Colonic mucosa (tissue), 4 donors: ENCODE measurements around the gene TGM6. TPM values are rescaled to one million over a fixed set of nuclear protein-coding genes. Genes with fewer than 3 reads are reported as not detected.

Experiments used
- DNase-seq: peaks from one replicate; pipeline ENCODE4 v3.0.0-alpha.2; 2020
- H3K27ac ChIP-seq: fragments of 200-600 bp; one replicate; pipeline ENCODE4 v1.8.0; 2021
- H3K27me3 ChIP-seq: fragments of 200-600 bp; one replicate; pipeline ENCODE4 v1.8.0; 2021
- H3K36me3 ChIP-seq: fragments of 200-600 bp; one replicate; pipeline ENCODE4 v1.8.0; 2021
- H3K4me1 ChIP-seq: fragments of 200-600 bp; one replicate; pipeline ENCODE4 v1.8.0; 2021; ENCODE audit warnings: mild to moderate bottlenecking
- H3K4me3 ChIP-seq: fragments of 200-600 bp; one replicate; pipeline ENCODE4 v1.8.0; 2021
- H3K9ac ChIP-seq, 2 donors: one replicate each; pipeline ENCODE4 v1.7.0; 2013; ENCODE audit warnings: control low read depth in 2 of 2, low read depth in 2 of 2, low read length in 2 of 2
- H3K9me3 ChIP-seq: fragments of 200-600 bp; one replicate; pipeline ENCODE4 v1.8.0; 2021
- intact Hi-C: fragments of 100-400 bp; cut with DNase I; formaldehyde crosslinking; loops from one replicate; pipeline ENCODE4 v1.14.1; 2022
- total RNA-seq, 2 donors: library from RNA; stranded (reverse); fragmentation: NEBNext Ultra II Directional in 1 of 2; extraction: Animal tissue kit (Norgen Biotek cat#: 25700) in 1 of 2; gene quantifications; one replicate each; pipeline ENCODE4 v1.2.1, GENCODE V29; 2021
- TF ChIP-seq, protein P1 (sequence below): fragments of 200-600 bp; IDR thresholded peaks from one replicate; pipeline ENCODE4 v1.8.0; 2022; ENCODE audit warnings: antibody characterized with exemption, mild to moderate bottlenecking
- donor health status: healthy.
- donor health status: DM: no; HTN: no; CAD: no.
- donor health status: DM: no; HTN: no; CAD: no.

TGM6 gene
- total RNA-seq, 2 donors from 2014 or later: not detected

DNA sequence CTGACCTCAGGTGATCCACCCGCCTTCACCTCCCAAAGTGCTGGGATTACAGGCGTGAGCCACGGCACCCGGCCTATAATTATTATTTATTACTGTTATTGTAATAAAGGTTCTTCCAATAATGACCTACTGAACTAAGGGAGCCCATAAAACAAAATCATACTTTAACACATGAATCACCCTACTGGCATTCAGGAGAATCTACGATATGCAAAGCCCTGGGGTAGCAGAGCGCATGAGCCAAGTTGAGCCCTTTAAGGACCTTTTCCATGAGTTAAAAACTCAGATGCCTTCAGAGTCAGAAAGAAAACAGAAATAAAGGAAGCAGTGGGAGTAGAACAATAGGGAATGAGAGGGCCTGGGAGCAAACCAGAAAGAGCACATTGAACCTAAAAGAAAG lies 48.4 kb downstream of the TGM6 start:
- H3K9ac ChIP-seq: no peak overlapping the region
- H3K27ac ChIP-seq: no peak overlapping the region
- no peaks in the 10 kb centered on the region for H3K9me3 ChIP-seq
- H3K4me3 ChIP-seq: no peak overlapping the region
- H3K4me1 ChIP-seq: no peaks in the 10 kb centered on the region
- DNase-seq: no peak
- intact Hi-C loops: no loop called here
- H3K27me3 ChIP-seq: no peaks in the 10 kb centered on the region
- TF ChIP-seq, protein P1, sequence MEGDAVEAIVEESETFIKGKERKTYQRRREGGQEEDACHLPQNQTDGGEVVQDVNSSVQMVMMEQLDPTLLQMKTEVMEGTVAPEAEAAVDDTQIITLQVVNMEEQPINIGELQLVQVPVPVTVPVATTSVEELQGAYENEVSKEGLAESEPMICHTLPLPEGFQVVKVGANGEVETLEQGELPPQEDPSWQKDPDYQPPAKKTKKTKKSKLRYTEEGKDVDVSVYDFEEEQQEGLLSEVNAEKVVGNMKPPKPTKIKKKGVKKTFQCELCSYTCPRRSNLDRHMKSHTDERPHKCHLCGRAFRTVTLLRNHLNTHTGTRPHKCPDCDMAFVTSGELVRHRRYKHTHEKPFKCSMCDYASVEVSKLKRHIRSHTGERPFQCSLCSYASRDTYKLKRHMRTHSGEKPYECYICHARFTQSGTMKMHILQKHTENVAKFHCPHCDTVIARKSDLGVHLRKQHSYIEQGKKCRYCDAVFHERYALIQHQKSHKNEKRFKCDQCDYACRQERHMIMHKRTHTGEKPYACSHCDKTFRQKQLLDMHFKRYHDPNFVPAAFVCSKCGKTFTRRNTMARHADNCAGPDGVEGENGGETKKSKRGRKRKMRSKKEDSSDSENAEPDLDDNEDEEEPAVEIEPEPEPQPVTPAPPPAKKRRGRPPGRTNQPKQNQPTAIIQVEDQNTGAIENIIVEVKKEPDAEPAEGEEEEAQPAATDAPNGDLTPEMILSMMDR: no peak
- no peaks in the 10 kb centered on the region for H3K36me3 ChIP-seq

DNA sequence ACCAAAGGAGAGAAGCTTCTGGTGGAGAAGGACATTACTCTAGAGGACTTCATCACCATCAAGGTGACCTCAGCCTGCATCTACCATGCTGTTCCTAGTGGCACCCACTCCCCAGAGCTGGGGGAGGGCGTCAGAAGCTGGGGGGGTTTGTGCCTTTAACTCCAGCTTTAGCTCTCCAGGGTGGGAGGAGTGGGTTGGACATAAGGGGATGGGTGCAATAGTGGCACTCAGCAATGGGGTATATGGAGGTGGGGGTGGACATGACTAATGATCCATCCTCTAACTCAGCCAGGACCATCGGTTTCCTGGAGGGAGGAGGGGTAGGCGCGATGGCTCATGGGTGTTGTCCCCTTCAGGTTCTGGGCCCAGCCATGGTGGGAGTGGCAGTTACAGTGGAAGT lies 49.8 kb downstream of the TGM6 start:
- no peak for DNase-seq
- H3K4me3 ChIP-seq: no peak overlapping the region
- intact Hi-C loops: no loop called here
- no peaks in the 10 kb centered on the region for H3K36me3 ChIP-seq
- no peak overlapping the region for H3K9ac ChIP-seq
- no peaks in the 10 kb centered on the region for H3K9me3 ChIP-seq
- TF ChIP-seq, protein P1: no peak
- H3K4me1 ChIP-seq: no peaks in the 10 kb centered on the region
- no peaks in the 10 kb centered on the region for H3K27me3 ChIP-seq
- H3K27ac ChIP-seq: no peak overlapping the region

DNA sequence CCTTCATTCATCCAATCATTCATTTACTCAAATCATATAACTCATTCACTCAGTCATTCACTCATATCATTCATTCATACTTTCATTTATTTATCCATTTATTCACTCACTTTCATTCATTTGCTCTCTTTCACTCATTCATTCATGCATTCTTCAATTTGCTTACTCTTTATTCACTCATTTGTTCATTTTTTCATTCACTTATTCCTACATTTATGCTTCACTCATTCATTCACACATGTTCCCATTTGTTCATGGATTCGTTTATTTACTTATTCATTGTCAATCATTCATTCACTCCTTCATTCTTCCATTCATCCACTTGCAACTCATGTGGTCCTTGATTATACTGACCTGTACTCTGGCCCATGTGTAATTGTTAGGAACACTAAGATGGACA lies 50.5 kb downstream of the TGM6 start:
- H3K9me3 ChIP-seq: no peaks in the 10 kb centered on the region
- H3K36me3 ChIP-seq: no peaks in the 10 kb centered on the region
- TF ChIP-seq, protein P1: no peak
- no peak for DNase-seq
- intact Hi-C loops: no loop called here
- no peak overlapping the region for H3K9ac ChIP-seq
- H3K27me3 ChIP-seq: no peaks in the 10 kb centered on the region
- no peak overlapping the region for H3K4me3 ChIP-seq
- H3K4me1 ChIP-seq: no peaks in the 10 kb centered on the region
- H3K27ac ChIP-seq: no peak overlapping the region

DNA sequence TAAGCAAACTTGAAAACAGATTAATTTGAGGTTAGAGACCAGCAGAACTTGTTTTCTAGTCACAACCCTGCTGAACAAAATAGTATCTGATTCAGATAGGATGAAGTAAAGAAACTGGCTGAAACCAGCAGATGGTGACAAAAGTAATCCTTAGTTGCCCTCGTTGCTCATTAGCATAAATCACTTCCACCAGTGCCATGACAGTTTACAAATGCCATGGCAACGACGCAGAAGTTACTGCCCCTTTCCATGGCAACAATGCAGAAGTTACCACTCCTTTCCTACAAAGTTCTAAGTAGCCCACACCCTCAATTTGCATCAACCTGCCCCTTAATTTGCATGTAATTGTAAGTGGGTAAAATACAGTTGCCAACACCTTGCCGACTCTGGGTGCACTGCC lies 66.1 kb downstream of the TGM6 start:
- intact Hi-C loops: no loop called here

DNA sequence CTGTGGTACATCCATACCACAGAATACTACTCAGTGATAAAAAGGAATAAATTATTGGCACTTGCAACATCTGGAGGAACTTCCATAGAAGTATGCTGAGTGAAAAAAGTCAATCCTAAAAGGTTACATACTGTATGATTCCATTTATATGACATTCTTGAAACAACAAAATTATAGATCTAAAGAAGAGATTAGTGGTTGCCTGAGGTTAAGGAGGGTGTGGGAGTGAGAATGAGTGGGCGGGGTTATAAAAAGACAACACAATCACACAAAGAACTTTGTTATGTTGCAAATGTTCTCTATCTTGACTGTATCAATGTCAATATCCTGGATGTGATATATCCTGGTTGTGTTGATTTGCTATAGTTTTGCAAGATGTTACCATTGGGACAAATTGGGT lies 68.7 kb downstream of the TGM6 start:
- no peaks in the 10 kb centered on the region for H3K36me3 ChIP-seq
- no peak overlapping the region for H3K4me3 ChIP-seq
- H3K27ac ChIP-seq: no peak overlapping the region
- intact Hi-C loops: no loop called here
- no peak overlapping the region for H3K9ac ChIP-seq
- no peaks in the 10 kb centered on the region for H3K9me3 ChIP-seq
- TF ChIP-seq, protein P1: no peak
- no peaks in the 10 kb centered on the region for H3K4me1 ChIP-seq
- DNase-seq: no peak
- no peaks in the 10 kb centered on the region for H3K27me3 ChIP-seq

More for the DNA sequence above, 66.1 kb downstream of the TGM6 start:
- DNase-seq: no peak
- H3K27ac ChIP-seq: no peak overlapping the region
- no peaks in the 10 kb centered on the region for H3K9me3 ChIP-seq
- H3K27me3 ChIP-seq: no peaks in the 10 kb centered on the region
- H3K9ac ChIP-seq: no peak overlapping the region
- no peaks in the 10 kb centered on the region for H3K36me3 ChIP-seq
- no peaks in the 10 kb centered on the region for H3K4me1 ChIP-seq
- TF ChIP-seq, protein P1: no peak
- no peak overlapping the region for H3K4me3 ChIP-seq

DNA sequence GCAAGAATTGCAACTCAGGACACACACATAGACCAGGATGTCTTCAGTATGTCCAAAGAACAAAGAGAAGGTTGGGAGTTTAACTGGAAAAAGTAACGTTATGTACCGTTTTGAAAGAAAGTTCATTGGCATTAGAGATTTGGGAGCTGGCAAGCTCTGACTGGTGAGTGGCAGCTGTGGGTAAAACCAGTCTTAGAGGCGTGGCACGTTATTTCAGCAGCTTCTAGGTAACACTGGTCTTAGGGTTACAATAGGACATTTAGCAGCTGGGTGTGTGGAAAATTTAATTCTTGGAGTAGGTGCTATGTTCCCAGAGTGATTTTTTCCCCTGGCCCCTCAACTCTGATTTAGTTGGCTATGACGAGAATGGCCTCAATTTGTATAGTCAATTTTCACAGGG lies 70.7 kb downstream of the TGM6 start:
- Histone ChIP-seq H3K27me3 (no peaks in the 10 kb centered on the region), H3K9ac (no peak overlapping the region), H3K36me3 (no peaks in the 10 kb centered on the region), H3K27ac (no peak overlapping the region), H3K4me1 (no peaks in the 10 kb centered on the region), H3K4me3 (no peak overlapping the region), H3K9me3 (no peaks in the 10 kb centered on the region)
- DNase-seq: no peak
- TF ChIP-seq, protein P1: no peak
- intact Hi-C loops: loop anchor here (5.0 kb wide), 1 partner anchor 244 kb away; no protein-coding TSS in a partner anchor
